ENCODE data around the gene ABL1.
"Not testable (repeated sequence)": the region's sequence is repeated elsewhere in the genome, so short reads cannot be mapped to it uniquely, and the experiment has no call there.

ABL1 gene

GRCh38 chr9:130847306-130848217 lies 12.5 kb downstream of the ABL1 start:
- H3K9ac ChIP-seq (ENCODE audit: low read length in 5 of 5), result peak overlapping the region; percentile 55 to 94 (median 77)
- peak overlapping the region; percentile 100 for H3K27ac ChIP-seq (ENCODE audit: low read depth, low read length)
- no peaks in the 10 kb centered on the region for H3K9me3 ChIP-seq (ENCODE audit: control insufficient read depth in 5 of 5, low read length in 5 of 5)
- H3K4me1 ChIP-seq (ENCODE audit: control insufficient read depth in 5 of 5, insufficient read depth in 5 of 5, low read length in 5 of 5), result peaks cover 16 to 64% (median 52%) of the 10 kb centered on the region in 5 donors
- H3K27me3 ChIP-seq (ENCODE audit: control insufficient read depth in 5 of 5, insufficient read depth in 4 of 5, low read length in 5 of 5), result no peaks in the 10 kb centered on the region
- H3K36me3 ChIP-seq (ENCODE audit: control insufficient read depth in 5 of 5, insufficient read depth in 5 of 5, low read length in 5 of 5), result no peaks in the 10 kb centered on the region
- no peak overlapping the region for H3K4me3 ChIP-seq (ENCODE audit: low read depth in 1 of 5, low read length in 5 of 5)

- Histone ChIP-seq H3K4me1 (ENCODE audit: control insufficient read depth in 5 of 5, insufficient read depth in 5 of 5, low read length in 5 of 5) (peaks cover 15 to 55% (median 43%) of the 10 kb centered on the region in 5 donors), H3K27ac (ENCODE audit: low read depth, low read length) (peak overlapping the region; percentile 100)
Observed at GRCh38 chr9:130848514-130848913, 13.5 kb downstream of the ABL1 start.

GRCh38 chr9:130849356-130849755 lies 14.3 kb downstream of the ABL1 start:
- Histone ChIP-seq H3K9ac (ENCODE audit: low read length in 5 of 5) (peak overlapping the region in 1 of 5 donors; percentile 24), H3K36me3 (ENCODE audit: control insufficient read depth in 5 of 5, insufficient read depth in 5 of 5, low read length in 5 of 5) (peaks cover 3 to 5% (median 4%) of the 10 kb centered on the region in 5 donors)

More at GRCh38 chr9:130848514-130848913, 13.5 kb downstream of the ABL1 start:
- not testable (repeated sequence) for H3K36me3 ChIP-seq (ENCODE audit: control insufficient read depth in 5 of 5, insufficient read depth in 5 of 5, low read length in 5 of 5); H3K9me3 ChIP-seq (ENCODE audit: control insufficient read depth in 5 of 5, low read length in 5 of 5); H3K4me3 ChIP-seq (ENCODE audit: low read depth in 1 of 5, low read length in 5 of 5); H3K27me3 ChIP-seq (ENCODE audit: control insufficient read depth in 5 of 5, insufficient read depth in 4 of 5, low read length in 5 of 5)
- H3K9ac ChIP-seq (ENCODE audit: low read length in 5 of 5), result peak overlapping the region in 3 of 5 donors; percentile 43 to 73 (median 44)

GRCh38 chr9:130852801-130853200 lies 17.7 kb downstream of the ABL1 start:
- Histone ChIP-seq H3K9ac (ENCODE audit: low read length in 5 of 5) (no peak overlapping the region), H3K4me3 (ENCODE audit: low read depth in 1 of 5, low read length in 5 of 5) (no peak overlapping the region), H3K27ac (ENCODE audit: low read depth, low read length) (peak overlapping the region; percentile 54), H3K9me3 (ENCODE audit: control insufficient read depth in 5 of 5, low read length in 5 of 5) (no peaks in the 10 kb centered on the region), H3K36me3 (ENCODE audit: control insufficient read depth in 5 of 5, insufficient read depth in 5 of 5, low read length in 5 of 5) (peaks cover 17 to 38% (median 29%) of the 10 kb centered on the region in 5 donors), H3K27me3 (ENCODE audit: control insufficient read depth in 5 of 5, insufficient read depth in 4 of 5, low read length in 5 of 5) (no peaks in the 10 kb centered on the region), H3K4me1 (ENCODE audit: control insufficient read depth in 5 of 5, insufficient read depth in 5 of 5, low read length in 5 of 5) (peaks cover 2 to 24% (median 11%) of the 10 kb centered on the region in 5 donors)

More at GRCh38 chr9:130849356-130849755, 14.3 kb downstream of the ABL1 start:
- Histone ChIP-seq H3K9me3 (ENCODE audit: control insufficient read depth in 5 of 5, low read length in 5 of 5) (no peaks in the 10 kb centered on the region), H3K4me3 (ENCODE audit: low read depth in 1 of 5, low read length in 5 of 5) (no peak overlapping the region), H3K27me3 (ENCODE audit: control insufficient read depth in 5 of 5, insufficient read depth in 4 of 5, low read length in 5 of 5) (no peaks in the 10 kb centered on the region), H3K27ac (ENCODE audit: low read depth, low read length) (peak overlapping the region; percentile 100), H3K4me1 (ENCODE audit: control insufficient read depth in 5 of 5, insufficient read depth in 5 of 5, low read length in 5 of 5) (peaks cover 10 to 46% (median 35%) of the 10 kb centered on the region in 5 donors)

GRCh38 chr9:130854092-130854491 lies 19.0 kb downstream of the ABL1 start:
- Histone ChIP-seq H3K36me3 (ENCODE audit: control insufficient read depth in 5 of 5, insufficient read depth in 5 of 5, low read length in 5 of 5) (peaks cover 17 to 42% (median 29%) of the 10 kb centered on the region in 5 donors), H3K9ac (ENCODE audit: low read length in 5 of 5) (no peak overlapping the region), H3K9me3 (ENCODE audit: control insufficient read depth in 5 of 5, low read length in 5 of 5) (no peaks in the 10 kb centered on the region), H3K4me1 (ENCODE audit: control insufficient read depth in 5 of 5, insufficient read depth in 5 of 5, low read length in 5 of 5) (peaks cover 6 to 29% (median 15%) of the 10 kb centered on the region in 5 donors), H3K27ac (ENCODE audit: low read depth, low read length) (no peak overlapping the region), H3K4me3 (ENCODE audit: low read depth in 1 of 5, low read length in 5 of 5) (no peak overlapping the region), H3K27me3 (ENCODE audit: control insufficient read depth in 5 of 5, insufficient read depth in 4 of 5, low read length in 5 of 5) (no peaks in the 10 kb centered on the region)

GRCh38 chr9:130854835-130855234 lies 19.8 kb downstream of the ABL1 start:
- Histone ChIP-seq H3K36me3 (ENCODE audit: control insufficient read depth in 5 of 5, insufficient read depth in 5 of 5, low read length in 5 of 5) (peaks cover 17 to 43% (median 30%) of the 10 kb centered on the region in 5 donors), H3K4me1 (ENCODE audit: control insufficient read depth in 5 of 5, insufficient read depth in 5 of 5, low read length in 5 of 5) (peaks cover 6 to 29% (median 22%) of the 10 kb centered on the region in 5 donors), H3K27me3 (ENCODE audit: control insufficient read depth in 5 of 5, insufficient read depth in 4 of 5, low read length in 5 of 5) (no peaks in the 10 kb centered on the region), H3K27ac (ENCODE audit: low read depth, low read length) (no peak overlapping the region), H3K4me3 (ENCODE audit: low read depth in 1 of 5, low read length in 5 of 5) (no peak overlapping the region), H3K9ac (ENCODE audit: low read length in 5 of 5) (no peak overlapping the region), H3K9me3 (ENCODE audit: control insufficient read depth in 5 of 5, low read length in 5 of 5) (no peaks in the 10 kb centered on the region)

- H3K27ac ChIP-seq (ENCODE audit: low read depth, low read length), result no peak overlapping the region
- H3K27me3 ChIP-seq (ENCODE audit: control insufficient read depth in 5 of 5, insufficient read depth in 4 of 5, low read length in 5 of 5), result no peaks in the 10 kb centered on the region
- H3K36me3 ChIP-seq (ENCODE audit: control insufficient read depth in 5 of 5, insufficient read depth in 5 of 5, low read length in 5 of 5), result peaks cover 17 to 52% (median 34%) of the 10 kb centered on the region in 5 donors
- no peak overlapping the region for H3K4me3 ChIP-seq (ENCODE audit: low read depth in 1 of 5, low read length in 5 of 5)
- no peak overlapping the region for H3K9ac ChIP-seq (ENCODE audit: low read length in 5 of 5)
- peaks cover 13 to 40% (median 39%) of the 10 kb centered on the region in 5 donors for H3K4me1 ChIP-seq (ENCODE audit: control insufficient read depth in 5 of 5, insufficient read depth in 5 of 5, low read length in 5 of 5)
- no peaks in the 10 kb centered on the region for H3K9me3 ChIP-seq (ENCODE audit: control insufficient read depth in 5 of 5, low read length in 5 of 5)
Observed at GRCh38 chr9:130856474-130856873, 21.4 kb downstream of the ABL1 start.

- Histone ChIP-seq H3K9me3 (ENCODE audit: control insufficient read depth in 5 of 5, low read length in 5 of 5) (no peaks in the 10 kb centered on the region), H3K27me3 (ENCODE audit: control insufficient read depth in 5 of 5, insufficient read depth in 4 of 5, low read length in 5 of 5) (no peaks in the 10 kb centered on the region), H3K27ac (ENCODE audit: low read depth, low read length) (peak overlapping the region; percentile 69), H3K4me1 (ENCODE audit: control insufficient read depth in 5 of 5, insufficient read depth in 5 of 5, low read length in 5 of 5) (peaks cover 17 to 53% (median 51%) of the 10 kb centered on the region in 5 donors), H3K9ac (ENCODE audit: low read length in 5 of 5) (peak overlapping the region in 1 of 5 donors; percentile 14), H3K4me3 (ENCODE audit: low read depth in 1 of 5, low read length in 5 of 5) (no peak overlapping the region), H3K36me3 (ENCODE audit: control insufficient read depth in 5 of 5, insufficient read depth in 5 of 5, low read length in 5 of 5) (peaks cover 17 to 62% (median 40%) of the 10 kb centered on the region in 5 donors)
Observed at GRCh38 chr9:130857864-130858738, 23.0 kb downstream of the ABL1 start.

GRCh38 chr9:130858739-130859705 lies 24.0 kb downstream of the ABL1 start:
- Histone ChIP-seq H3K9me3 (ENCODE audit: control insufficient read depth in 5 of 5, low read length in 5 of 5) (no peaks in the 10 kb centered on the region), H3K4me3 (ENCODE audit: low read depth in 1 of 5, low read length in 5 of 5) (no peak overlapping the region), H3K27me3 (ENCODE audit: control insufficient read depth in 5 of 5, insufficient read depth in 4 of 5, low read length in 5 of 5) (no peaks in the 10 kb centered on the region), H3K4me1 (ENCODE audit: control insufficient read depth in 5 of 5, insufficient read depth in 5 of 5, low read length in 5 of 5) (peaks cover 20 to 62% (median 58%) of the 10 kb centered on the region in 5 donors), H3K9ac (ENCODE audit: low read length in 5 of 5) (peak overlapping the region in 2 of 5 donors; percentile 14 to 29), H3K27ac (ENCODE audit: low read depth, low read length) (peak overlapping the region; percentile 69), H3K36me3 (ENCODE audit: control insufficient read depth in 5 of 5, insufficient read depth in 5 of 5, low read length in 5 of 5) (peaks cover 17 to 67% (median 44%) of the 10 kb centered on the region in 5 donors)
